NCI-H146 treated with DMSO at 0.1 percent for 48 hours (cell line): ENCODE results near the gene KIAA2012.

ENCODE experiments used
- DNase-seq: peaks from one replicate; lab custom pipeline; 2025; ENCODE audit not compliant: unreplicated experiment; lab: John Stamatoyannopoulos, UW

The KIAA2012 gene

DNA sequence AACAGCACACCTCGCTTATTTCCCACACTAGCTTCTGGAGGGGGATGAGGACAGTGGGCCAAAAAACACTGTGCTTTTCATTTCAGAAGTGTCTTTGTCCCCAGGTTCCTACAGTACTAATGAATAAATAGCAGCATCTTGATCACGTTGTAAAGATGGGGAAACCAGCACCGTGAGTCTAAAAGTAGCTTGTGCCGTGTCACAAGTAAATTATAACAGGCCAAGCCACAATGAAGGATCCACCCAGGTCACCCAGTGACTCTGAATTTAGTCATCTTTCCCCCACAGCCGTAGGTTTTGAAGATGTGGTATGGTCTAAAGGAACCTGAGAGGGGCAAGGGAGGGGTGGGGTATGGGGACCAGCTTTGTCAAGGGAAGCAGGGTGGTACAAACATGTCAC lies 30.6 kb upstream of the KIAA2012 start:
- no peak for DNase-seq

DNA sequence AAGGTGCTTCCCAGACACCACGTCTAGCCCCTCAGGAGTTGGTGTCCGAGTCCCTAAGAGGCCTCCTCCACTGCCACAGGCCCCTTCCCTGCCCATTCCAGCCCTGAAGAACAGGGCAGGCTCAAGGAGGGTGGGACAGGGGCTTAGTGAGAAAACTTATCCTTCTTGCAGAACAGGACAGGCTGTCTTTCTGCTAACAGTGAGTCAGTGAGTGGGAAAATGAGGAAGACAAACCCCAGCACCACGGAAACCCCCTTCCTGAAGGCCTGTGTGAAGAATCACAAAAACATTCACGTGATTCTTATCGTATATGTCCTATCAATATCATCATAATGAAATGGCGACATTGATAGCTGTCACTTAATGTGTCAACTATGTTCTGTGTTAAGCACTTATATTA lies 29.6 kb upstream of the KIAA2012 start:
- DNase-seq, result no peak

DNA sequence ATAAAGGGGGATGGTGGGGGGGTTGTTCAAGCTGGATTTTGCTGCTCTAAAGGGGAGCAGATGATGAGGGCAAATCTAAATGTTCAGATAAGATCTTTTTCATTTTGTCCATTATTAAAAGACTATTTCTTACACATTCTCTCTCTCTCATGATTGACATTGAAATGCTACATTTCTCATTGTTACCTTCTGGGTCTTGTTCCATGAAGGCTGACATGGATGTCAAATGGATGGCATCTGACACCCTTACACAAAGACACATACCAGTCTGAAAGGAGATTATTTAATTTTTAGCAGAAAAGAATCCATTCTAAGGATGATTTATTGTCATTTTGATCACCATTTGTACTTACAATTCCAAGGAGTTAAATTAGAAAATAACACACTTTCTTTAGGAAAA lies 28.3 kb upstream of the KIAA2012 start:
- DNase-seq, result no peak

DNA sequence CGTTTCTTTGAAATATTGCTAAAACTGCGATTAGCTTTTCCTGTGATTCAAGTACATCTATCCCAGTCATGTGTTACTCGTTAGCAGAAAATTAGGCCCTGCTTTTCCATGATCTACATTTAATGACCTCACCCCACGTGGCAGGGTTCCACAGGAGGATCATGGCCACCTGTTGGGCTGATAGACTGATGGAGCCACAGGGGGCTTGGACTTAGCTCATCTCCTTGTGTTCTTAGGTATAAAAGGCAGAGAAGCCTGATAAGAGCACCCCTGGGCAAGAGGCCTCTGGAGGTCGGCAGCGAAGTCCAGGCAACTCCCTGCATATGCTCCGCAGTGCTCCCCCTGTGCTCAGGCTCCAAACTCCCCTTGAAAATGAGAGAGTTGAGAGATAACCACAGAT lies 26.5 kb upstream of the KIAA2012 start:
- DNase-seq, result no peak

DNA sequence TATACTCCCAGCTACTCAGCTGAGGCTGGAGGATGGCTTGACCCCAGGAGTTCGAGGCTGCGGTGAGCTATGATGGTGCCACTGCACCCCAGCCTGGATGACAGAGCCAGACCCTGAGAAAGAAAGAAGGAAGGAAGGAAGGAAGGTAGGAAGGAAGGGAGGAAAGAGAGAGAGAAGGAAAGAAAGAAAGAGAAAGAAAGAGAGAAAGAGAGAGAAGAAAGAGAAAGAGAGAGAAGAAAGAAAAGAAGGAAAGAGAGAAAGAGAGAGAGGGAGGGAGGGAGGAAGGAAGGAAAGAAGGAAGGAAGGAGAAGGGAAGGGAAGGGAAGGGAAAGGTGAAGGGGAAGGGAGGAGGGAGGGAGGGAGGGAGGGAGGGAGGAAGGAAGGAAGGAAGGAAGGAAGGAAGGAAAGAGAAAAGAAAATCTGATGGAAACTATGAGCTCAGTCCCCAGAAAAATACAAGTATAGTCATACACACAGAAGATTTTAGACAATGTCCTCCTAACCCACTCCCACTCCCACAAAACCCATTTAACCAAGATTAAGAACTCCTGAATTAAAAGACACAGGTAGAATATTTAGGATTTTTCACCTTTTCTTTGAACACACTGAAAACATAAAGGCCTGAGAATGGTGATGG lies 23.8 kb upstream of the KIAA2012 start:
- DNase-seq, result no peak

DNA sequence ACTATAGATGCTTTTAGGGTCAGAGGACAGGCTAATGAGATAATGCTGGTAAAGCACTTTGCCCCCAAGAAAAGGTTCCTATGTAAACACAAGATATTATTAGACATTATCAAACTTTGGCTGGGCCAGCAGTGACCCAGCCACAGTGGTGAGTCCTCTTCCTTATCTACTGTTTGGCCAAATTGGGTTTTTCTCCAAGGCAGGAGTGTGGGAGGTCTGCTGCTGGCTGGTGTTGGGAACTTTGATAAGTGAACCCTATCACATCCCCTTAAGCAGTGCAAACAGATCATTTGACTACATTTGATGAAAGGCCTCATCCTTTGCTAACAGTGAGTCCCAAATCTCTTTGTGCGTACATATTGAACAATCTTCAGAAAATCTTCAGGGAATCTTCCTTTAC lies 23.2 kb upstream of the KIAA2012 start:
- no peak for DNase-seq

DNA sequence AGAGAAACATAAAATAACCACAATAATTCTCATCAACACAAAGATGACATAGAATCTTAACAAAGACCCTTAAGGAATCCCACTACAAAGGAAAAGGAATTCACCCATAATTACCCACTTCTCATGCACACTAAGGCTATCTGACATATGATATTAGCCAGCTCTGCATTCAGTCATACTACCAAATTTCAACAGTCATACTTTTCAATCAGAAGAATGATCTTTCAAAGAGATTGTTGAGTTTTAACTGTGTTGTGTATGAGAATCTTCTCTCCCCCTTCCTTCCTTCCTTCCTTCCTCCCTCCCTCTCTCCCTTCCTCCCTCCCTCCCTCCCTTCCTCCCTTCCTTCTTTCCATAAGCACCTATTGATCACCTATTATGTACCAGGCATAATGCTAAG lies 22.4 kb upstream of the KIAA2012 start:
- no peak for DNase-seq

DNA sequence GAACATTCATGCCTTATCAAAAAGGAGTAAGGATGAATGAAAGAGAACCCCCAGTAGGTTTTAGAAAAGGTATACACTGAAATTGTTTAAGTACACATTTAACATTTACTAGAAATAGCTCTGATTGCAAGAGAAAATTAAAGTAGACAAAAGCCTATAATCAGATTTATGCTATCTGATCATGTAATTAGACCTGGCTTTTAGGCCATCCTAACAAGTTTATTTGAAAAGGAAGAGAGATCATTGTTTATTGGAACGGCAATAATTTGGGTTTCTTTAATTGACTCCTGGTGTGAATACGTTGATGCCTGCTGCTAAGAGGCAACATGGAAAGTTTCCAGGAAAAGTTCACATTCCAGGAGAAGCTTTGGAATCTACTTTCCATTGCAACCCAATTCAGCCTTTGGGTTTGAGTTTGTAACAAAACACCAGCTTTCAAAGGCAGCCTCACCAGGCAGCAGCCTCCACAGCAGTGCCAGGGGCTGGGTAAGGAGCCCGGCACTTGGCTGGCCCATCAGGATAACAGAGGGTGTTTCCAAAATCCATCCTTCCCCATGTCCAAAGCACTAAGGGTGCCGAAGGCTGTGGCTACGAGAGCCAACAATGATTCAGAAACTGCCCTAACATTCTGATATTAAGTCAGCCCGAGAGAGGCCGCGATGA lies 21.4 kb upstream of the KIAA2012 start:
- DNase-seq, result no peak

DNA sequence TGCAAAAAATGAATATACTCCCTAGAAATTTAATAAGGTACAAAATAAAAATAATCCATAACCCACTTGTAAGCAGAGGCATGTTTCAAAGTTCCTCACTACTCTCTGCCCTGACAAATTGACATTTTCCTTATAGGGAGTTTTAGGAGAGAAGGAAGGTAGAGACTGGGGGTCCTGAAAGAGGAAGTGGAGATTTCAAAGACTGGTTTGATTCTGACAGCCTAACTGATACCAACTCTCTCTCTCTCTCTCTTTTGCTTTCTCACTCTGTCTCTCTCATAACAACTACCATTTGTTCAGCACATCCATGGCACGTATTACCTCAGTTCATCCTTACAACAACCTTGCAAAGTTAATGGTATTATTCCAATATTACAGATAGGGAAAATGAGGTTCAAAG lies 20.8 kb upstream of the KIAA2012 start:
- DNase-seq, result no peak

DNA sequence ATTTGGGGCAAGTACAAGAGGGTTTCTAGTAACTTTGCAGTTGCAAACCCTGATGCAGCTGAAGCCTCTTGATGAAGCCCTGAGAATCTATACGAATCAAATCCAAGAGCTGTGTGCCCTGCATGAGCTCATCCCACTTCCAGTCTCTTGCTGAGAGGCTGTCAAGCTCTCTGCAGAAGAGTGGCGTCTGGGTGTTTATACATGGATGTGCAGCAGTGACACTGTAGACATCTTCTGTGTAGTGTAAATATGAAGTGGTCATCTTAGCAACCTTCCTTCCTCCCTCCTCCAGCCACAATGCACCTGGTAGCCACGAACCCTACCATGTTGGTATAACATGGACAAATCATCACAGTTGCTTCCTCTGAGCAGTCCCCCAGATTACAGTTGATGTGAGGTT lies 18.4 kb upstream of the KIAA2012 start:
- no peak for DNase-seq

DNA sequence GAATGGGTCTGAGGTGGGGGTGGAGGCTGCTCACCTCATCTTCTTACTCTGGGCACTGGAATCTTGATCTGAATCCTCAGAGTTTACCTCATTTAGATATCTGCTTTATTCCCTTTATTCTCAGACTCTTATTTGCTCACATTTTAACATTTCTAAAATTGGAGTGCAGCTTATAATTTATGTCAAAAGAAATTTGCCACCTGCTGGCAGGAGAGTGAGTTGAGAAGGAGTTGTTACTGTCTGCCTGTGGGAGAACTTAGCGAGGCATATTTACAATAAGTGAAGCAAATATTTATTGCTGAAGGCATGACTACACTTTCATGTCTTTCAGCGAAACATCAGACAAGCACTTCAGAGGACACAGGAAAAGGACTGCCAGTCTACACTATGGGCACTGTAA lies 16.4 kb upstream of the KIAA2012 start:
- no peak for DNase-seq

DNA sequence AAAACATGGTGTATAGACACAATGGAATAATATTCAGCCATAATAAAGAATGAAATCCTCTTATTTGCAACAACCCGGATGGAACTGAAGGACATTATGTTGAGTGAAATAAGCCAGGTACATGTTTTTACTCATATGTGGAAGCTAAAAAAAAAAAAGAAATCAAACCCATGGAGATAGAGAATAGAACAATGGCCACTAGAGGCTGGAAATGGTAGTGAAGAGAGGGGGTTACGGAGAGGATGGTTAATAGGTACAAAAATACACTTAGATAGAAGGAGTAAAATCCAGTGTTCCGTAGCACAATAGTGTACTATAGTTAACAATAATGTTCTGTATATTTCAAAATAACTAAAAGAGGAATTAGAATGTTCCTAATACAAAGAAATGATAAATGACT lies 12.8 kb upstream of the KIAA2012 start:
- DNase-seq, result no peak

DNA sequence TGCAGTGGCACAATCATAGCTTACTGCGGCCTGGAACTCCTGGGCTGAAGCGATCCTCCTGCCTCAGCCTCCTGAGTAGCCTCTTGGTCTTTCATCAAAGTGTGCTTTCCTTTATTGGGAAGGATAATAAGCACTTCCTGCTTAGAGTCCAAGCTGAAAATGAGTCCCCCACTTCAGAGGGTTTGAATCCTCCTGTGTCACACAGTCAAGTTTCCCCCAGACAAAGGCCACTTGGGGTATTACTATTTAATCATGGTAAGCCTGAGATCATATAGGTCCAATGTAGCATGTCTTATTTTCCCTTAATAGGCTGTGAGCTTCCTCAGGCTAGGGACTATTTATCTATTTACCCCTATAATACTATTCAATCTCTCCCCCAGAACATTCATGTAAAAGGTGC lies 11.4 kb upstream of the KIAA2012 start:
- no peak for DNase-seq

DNA sequence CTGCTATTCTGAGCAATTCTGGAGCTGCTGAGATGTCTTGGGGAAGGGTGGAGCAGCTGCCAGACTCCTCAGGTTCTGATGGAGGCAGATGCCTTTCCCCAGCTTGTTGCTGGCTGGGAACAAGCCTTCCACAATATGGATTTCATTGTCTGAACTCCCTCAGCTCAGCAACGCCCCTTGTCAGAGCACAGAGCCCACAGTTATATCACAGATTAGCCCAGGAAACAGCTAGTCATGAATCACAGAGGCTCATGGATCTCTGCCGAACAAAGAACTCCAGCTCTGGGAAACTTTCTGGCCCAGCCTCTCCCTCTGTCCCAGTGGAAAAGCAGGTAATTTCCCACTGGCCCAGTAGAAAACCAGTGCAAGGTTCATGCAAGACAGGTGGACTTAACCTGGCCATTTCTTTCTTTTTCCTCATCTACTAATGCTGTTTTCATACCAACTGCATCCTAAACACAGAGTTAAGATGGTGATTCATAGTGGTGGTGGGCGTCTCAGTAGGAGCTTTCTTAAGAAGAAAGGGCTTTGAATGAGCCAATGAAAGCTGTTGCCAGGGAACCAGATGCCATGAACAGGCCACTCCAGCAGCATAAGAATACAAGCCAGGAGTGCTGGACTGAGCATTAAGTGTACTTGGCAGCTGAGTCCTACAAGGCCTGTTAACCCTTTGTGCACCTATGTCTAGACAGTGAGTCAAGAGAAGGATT lies 8.7 kb upstream of the KIAA2012 start:
- no peak for DNase-seq

DNA sequence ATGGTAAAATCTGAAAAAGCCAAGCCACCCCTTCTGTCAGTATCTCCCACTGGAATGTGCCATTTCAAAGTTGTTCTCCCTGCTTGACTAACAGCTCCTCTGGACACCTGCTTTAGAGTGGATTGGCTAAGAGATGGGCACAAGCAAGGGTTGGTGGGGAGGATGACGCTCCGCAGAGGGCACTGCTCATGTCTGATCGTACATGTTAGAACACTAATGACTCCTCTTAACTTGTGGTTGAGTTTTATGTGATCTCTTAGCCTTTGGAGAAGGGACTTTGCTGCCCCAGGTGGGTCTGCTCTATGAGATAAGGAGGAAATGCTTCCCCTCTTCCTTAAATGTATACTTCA lies 8.2 kb upstream of the KIAA2012 start:
- DNase-seq, result no peak

DNA sequence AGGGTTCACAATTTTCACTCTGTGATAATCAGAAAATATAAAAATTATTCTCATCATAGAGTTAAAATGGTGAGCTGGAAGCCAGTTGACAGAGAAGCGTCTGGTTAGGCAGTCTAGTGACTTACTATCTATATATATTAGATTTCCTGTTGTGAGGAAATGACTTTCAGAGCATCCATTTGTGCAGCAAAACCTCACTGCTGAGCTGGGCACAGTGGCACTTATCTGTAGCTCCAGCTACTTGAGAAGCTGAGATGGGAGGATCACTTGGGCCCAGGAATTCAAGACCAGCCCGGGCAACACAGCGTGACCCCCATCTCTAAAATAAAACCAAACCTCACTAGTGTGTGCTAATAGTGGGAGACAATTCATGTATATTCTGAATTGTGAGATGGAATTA lies 7.2 kb upstream of the KIAA2012 start:
- DNase-seq, result no peak

DNA sequence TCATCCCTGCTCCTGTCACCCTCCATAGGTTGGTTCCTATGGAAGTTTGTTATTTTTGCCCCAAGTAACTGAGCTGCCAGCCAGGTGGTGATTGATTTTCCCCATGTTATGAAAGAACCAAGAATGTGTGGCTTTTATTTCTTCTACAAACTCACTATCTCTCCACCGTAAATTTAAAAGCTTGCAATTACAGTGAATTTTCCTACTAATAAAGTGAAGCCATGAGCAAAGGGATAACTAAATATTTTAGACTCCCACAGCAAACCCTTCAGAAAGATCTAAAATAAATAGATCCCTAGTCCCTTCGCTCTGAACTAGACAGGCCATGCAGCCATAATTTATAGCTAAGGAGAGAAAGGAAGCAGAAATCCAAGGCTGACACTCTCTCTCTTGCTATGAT lies 6.2 kb upstream of the KIAA2012 start:
- no peak for DNase-seq

DNA sequence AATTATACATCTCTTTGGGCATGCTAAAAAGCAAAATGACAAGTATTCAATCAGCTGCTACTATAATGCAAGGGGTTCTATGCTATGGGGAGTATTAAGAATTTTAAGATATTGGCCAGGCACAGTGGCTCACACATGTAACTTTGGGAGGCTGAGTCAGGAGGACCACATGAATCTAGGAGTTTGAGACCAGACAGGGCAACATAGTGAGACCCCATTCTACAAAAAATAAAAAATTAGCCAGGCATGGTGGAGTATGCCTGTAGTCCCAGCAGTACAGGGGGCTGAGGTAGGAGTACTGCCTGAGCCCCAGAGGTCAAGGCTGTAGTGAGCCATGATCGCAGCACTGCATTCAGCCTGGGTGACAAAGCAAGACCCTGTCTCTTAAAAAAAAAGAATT lies 5.5 kb upstream of the KIAA2012 start:
- no peak for DNase-seq

DNA sequence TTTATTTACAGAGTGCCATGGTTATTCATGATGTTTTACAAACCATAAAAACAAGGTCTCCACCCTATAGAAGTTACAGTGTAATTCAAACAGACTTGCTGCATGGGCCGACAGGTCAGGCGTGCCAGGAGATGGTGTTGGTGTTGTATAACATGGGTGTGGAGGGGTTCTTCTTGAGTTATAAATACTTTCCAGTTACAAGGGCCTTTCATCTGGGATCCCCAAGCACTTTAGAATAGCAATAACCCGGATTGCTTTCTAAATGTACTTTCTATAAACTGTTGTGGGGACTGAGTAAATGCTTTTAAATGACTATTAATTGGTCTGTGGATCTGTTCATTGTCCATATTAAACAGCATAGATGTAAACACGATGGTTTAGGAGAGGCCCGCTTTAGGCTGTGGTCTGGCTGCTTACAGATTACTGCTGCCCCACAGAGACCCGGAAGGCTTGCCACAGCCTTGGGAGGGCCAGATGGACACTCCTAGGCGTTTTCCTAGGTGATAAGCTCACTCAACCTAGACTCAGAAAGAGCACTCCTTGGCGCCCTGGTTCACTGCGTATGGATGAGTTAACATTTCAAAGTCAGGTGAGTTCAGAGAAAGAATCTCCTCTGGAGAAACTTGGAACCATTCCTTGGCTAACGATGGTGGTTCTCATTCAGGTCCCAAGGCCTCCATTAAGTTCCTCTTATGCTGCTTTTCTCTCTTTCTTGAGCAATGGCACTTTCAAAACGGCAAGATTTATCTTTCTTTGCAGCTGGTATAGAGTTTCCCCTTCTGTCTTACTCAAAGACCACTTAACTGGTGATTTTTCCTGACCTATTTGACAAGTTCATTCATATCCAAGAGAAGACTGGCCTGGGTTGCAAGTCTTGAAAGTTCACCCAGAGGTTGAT lies 3.6 kb upstream of the KIAA2012 start:
- no peak for DNase-seq

DNA sequence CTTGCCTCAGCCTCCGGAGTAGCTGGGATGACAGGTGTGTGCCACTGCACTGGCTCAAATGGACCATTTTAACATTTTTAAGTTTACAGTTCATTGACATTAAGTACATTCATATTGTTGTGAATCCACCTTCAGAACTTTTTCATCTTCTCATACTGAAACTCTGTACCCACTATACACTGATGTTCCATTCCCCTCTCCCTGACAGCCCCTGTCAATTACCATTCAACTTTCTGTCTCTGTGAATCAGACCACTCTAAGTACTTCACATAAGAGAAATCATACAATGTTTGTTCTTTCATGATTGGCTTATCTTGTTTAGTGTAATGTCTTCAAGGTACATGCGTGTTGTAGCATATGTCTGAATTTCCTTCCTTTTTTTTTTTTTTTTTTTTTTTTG lies 1.9 kb upstream of the KIAA2012 start:
- DNase-seq, result no peak

DNA sequence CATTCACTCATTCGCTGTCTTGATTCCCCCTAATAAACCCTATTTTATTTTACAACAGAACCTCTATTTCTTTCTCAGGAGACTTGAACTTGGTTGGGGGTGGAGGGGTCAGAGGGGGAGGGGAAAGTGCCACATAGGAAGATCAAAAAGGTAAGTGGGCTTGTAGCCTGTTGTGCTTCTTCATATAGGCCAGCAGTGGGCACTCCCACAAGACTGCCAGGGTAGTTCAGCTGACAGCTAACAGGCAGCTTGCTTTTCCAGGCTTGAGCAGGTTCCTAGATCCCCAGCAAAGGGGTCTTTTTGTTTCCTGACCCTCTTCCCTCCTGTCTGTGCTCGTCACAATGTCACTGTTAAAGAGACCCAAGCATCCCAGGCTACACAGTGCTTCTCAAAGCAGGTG lies 829 bp upstream of the KIAA2012 start:
- DNase-seq, result no peak

DNA sequence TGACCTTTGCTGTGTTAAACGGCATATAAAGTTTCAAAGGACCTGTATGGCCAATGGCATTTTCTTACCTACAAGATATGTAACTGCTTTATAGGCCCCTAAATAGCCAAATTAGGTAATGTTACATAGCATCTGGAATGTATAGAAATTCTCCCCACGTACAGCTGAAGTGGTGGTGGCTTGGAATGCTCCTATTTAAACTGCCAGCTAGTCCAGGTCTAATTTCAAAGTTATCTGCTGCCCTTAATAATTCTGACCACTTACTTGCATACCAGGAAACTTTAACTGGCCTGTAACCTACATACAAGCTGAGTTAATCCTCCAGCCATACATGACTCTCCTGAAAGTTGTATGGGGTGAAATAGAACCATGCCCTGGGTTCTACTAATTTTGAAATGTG lies 1.3 kb downstream of the KIAA2012 start:
- no peak for DNase-seq
